Mammary epithelial cell (primary cell): Measurements from ENCODE around the gene A2M.

Experiments
- EZH2 ChIP-seq: IDR thresholded peaks from 2 replicates; pipeline ENCODE4 v1.6.1; 2012; ENCODE audit warnings: low read length, inconsistent platforms, borderline replicate concordance
- TF ChIP-seq, protein P1 (sequence below), 2 donors: IDR thresholded peaks in 1 of 2; conservative IDR thresholded peaks in 1 of 2; 2 replicates each; pipeline ENCODE4 v1.5.1; 2011 to 2012; ENCODE audit warnings: inconsistent platforms in 2 of 2, low read length in 2 of 2, mild to moderate bottlenecking in 2 of 2, control low read depth in 1 of 2, low read depth in 1 of 2; ENCODE audit not compliant: insufficient read depth in 1 of 2; ENCODE audit errors: extremely low read depth in 1 of 2

DNA sequence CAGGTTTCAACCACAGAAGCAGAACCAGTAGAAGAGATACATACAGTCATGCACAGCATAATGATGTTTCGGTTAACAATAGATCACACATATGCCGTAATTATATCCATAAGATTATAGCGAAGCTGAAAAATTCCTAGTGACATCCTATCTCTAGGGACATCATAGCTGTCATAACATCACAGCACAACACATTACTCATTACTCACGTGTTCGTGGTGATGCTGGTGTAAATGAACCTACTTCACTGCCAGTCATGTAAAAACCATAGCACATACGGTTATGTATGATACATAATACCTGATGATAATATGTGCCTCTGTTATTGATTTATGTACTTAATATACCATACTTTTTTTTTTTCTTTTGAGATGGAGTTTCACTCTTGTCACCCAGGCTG, 81.6 kb downstream of the A2M start:
- TF ChIP-seq, protein P1, sequence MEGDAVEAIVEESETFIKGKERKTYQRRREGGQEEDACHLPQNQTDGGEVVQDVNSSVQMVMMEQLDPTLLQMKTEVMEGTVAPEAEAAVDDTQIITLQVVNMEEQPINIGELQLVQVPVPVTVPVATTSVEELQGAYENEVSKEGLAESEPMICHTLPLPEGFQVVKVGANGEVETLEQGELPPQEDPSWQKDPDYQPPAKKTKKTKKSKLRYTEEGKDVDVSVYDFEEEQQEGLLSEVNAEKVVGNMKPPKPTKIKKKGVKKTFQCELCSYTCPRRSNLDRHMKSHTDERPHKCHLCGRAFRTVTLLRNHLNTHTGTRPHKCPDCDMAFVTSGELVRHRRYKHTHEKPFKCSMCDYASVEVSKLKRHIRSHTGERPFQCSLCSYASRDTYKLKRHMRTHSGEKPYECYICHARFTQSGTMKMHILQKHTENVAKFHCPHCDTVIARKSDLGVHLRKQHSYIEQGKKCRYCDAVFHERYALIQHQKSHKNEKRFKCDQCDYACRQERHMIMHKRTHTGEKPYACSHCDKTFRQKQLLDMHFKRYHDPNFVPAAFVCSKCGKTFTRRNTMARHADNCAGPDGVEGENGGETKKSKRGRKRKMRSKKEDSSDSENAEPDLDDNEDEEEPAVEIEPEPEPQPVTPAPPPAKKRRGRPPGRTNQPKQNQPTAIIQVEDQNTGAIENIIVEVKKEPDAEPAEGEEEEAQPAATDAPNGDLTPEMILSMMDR (conservative IDR thresholded peaks at IDR 0.05 in 1 of 2, IDR thresholded peaks at IDR 0.05 in 1 of 2; ENCODE audit: extremely low read depth in 1 of 2, insufficient read depth in 1 of 2, low read depth in 1 of 2, low read length in 2 of 2): no peak
- TF ChIP-seq EZH2: no peak
